ENCODE data around the gene MAP3K21.
A peak's percentile ranks its signal among the peaks of the same experiment; 100 is the strongest.

Gene MAP3K21

GRCh38 chr1:233327651-233328141 is at the start of gene MAP3K21:
MAP3K21 (plus strand) TSS chr1:233327724; CDS start chr1:233328029, 305 bp downstream.
- DNase-seq = no peak

- DNase-seq = no peak
These were observed 48.9 kb upstream of the MAP3K21 start for GRCh38 chr1:233278631-233279030.

- DNase-seq = no peak
These were observed 47.6 kb upstream of the MAP3K21 start for GRCh38 chr1:233279971-233280370.

- DNase-seq = no peak
These were observed 45.6 kb upstream of the MAP3K21 start for GRCh38 chr1:233281711-233282581.

GRCh38 chr1:233282582-233282886 is 45.0 kb upstream of the MAP3K21 start:
- no peak for DNase-seq

GRCh38 chr1:233289676-233290075 is 37.8 kb upstream of the MAP3K21 start:
- DNase-seq = no peak

GRCh38 chr1:233290396-233291034 is 37.0 kb upstream of the MAP3K21 start:
- no peak for DNase-seq

- no peak for DNase-seq
These were observed 33.7 kb upstream of the MAP3K21 start for GRCh38 chr1:233293556-233294446.

- peak; percentile 83 for DNase-seq
These were observed 32.6 kb upstream of the MAP3K21 start for GRCh38 chr1:233294913-233295236.

- DNase-seq = peak; percentile 87
These were observed 32.1 kb upstream of the MAP3K21 start, which contains the start of gene PCNX2 for GRCh38 chr1:233295237-233295974. PCNX2 (minus strand) TSS chr1:233295725; CDS start chr1:233295478, 247 bp downstream.

- peak; percentile 19 for DNase-seq
These were observed 31.6 kb upstream of the MAP3K21 start for GRCh38 chr1:233295975-233296322.

- DNase-seq = peak; percentile 80
These were observed 28.1 kb upstream of the MAP3K21 start for GRCh38 chr1:233299450-233299849.

GRCh38 chr1:233300326-233300725 is 27.2 kb upstream of the MAP3K21 start:
- DNase-seq = no peak

GRCh38 chr1:233304489-233305102 is 22.9 kb upstream of the MAP3K21 start:
- DNase-seq = peak; percentile 69

- no peak for DNase-seq
These were observed 13.9 kb upstream of the MAP3K21 start for GRCh38 chr1:233313434-233314155.

GRCh38 chr1:233315718-233316301 is 11.7 kb upstream of the MAP3K21 start:
- peak; percentile 21 for DNase-seq

- DNase-seq = no peak
These were observed 11.1 kb upstream of the MAP3K21 start for GRCh38 chr1:233316473-233316872.

GRCh38 chr1:233319272-233319671 is 8.3 kb upstream of the MAP3K21 start:
- no peak for DNase-seq

- DNase-seq = no peak
These were observed 7.5 kb upstream of the MAP3K21 start for GRCh38 chr1:233320023-233320422.

GRCh38 chr1:233323718-233324117 is 3.8 kb upstream of the MAP3K21 start:
- no peak for DNase-seq

- DNase-seq = no peak
These were observed 1.2 kb upstream of the MAP3K21 start for GRCh38 chr1:233326319-233326718.

Measured in DMS53 (cell line).